Right lobe of liver (tissue), 4 donors: ENCODE measurements around the gene ESPN.

Source experiments
- CTCF ChIP-seq, 4 donors: fragments of 200-600 bp in 3 of 4; fragments of 450-650 bp in 1 of 4; IDR thresholded peaks; one replicate each; pipeline versions ENCODE4 v1.5.1 to v1.8.0; 2016 to 2022; ENCODE audit warnings: antibody characterized with exemption in 4 of 4, mild to moderate bottlenecking in 2 of 4
- POLR2A ChIP-seq: fragments of 450-650 bp; IDR thresholded peaks from one replicate; pipeline ENCODE4 v1.6.1; 2017; ENCODE audit warnings: antibody characterized with exemption, mild to moderate bottlenecking
- donor health status: DM: no; HTN: no; CAD: no.
- donor health status: DM: no; HTN: no; CAD: no.
- donor health status: DM: no; HTN: yes; CAD: no.

GRCh38 chr1:6417961-6418667 is 6.5 kb upstream of the ESPN start:
- TF ChIP-seq POLR2A, result no peak
- TF ChIP-seq CTCF (IDR thresholded peaks at IDR 0.05), result no peak
